ENCODE data around the gene TOB2. TPM values are rescaled to one million over a fixed set of nuclear protein-coding genes. Genes with fewer than 3 reads are reported as not detected.

TOB2 gene
- total and polyA plus RNA-seq, 9 of the 15 experiments (the other 6 are each of a cell fraction or from before 2014, with no cell fraction given) = 3.3 to 20.5 (median 7.3) TPM

- TF ChIP-seq, protein P1, sequence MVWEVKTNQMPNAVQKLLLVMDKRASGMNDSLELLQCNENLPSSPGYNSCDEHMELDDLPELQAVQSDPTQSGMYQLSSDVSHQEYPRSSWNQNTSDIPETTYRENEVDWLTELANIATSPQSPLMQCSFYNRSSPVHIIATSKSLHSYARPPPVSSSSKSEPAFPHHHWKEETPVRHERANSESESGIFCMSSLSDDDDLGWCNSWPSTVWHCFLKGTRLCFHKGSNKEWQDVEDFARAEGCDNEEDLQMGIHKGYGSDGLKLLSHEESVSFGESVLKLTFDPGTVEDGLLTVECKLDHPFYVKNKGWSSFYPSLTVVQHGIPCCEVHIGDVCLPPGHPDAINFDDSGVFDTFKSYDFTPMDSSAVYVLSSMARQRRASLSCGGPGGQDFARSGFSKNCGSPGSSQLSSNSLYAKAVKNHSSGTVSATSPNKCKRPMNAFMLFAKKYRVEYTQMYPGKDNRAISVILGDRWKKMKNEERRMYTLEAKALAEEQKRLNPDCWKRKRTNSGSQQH (CRISPR knock-in tag; IDR thresholded peaks at IDR 0.05) = no peak
- TF ChIP-seq POLR3G (IDR thresholded peaks at IDR 0.05; ENCODE audit: extremely low read depth, insufficient read length, insufficient replicate concordance) (no peak), RERE (CRISPR knock-in tag; IDR thresholded peaks at IDR 0.05; ENCODE audit: borderline replicate concordance) (no peak), BDP1 (IDR thresholded peaks at IDR 0.05; ENCODE audit: insufficient read depth, insufficient read length) (no peak), TAF15 (IDR thresholded peaks at IDR 0.05; ENCODE audit: low read depth, low read length) (no peak), XRCC4 (IDR thresholded peaks at IDR 0.05; ENCODE audit: extremely low read depth, insufficient read depth, insufficient read length) (no peak), ZNF395 (CRISPR knock-in tag; IDR thresholded peaks at IDR 0.05) (peak; percentile 58; the same call in 1 of the 2 replicates), ZNF224 (CRISPR knock-in tag; IDR thresholded peaks at IDR 0.05) (peak; percentile 28; the same call in 1 of the 2 replicates), CTBP1 (IDR thresholded peaks at IDR 0.05; ENCODE audit: borderline replicate concordance) (peak; percentile 73), DACH1 (IDR thresholded peaks at IDR 0.05; ENCODE audit: partially characterized antibody) (no peak), TARDBP (IDR thresholded peaks at IDR 0.05) (no peak), JUN (IDR thresholded peaks at IDR 0.05; ENCODE audit: borderline replicate concordance, low read depth, low read length) (0 out of 2 replicates have a peak, but pooled peaks have one; percentile 47), JUN (CRISPR knock-in tag; IDR thresholded peaks at IDR 0.05; ENCODE audit: borderline replicate concordance) (no peak), NCOA1 (IDR thresholded peaks at IDR 0.05; ENCODE audit: low read depth) (no peak), MTF1 (CRISPR knock-in tag; IDR thresholded peaks at IDR 0.05; ENCODE audit: borderline replicate concordance) (no peak), BRD9 (IDR thresholded peaks at IDR 0.05; ENCODE audit: low read depth, partially characterized antibody) (no peak), RAD21 (CRISPR knock-in tag; conservative IDR thresholded peaks at IDR 0.05 in 1 of 2, IDR thresholded peaks at IDR 0.05 in 1 of 2) (no peak), ZFP30 (CRISPR knock-in tag; IDR thresholded peaks at IDR 0.05; ENCODE audit: borderline replicate concordance) (no peak), ZNF766 (CRISPR knock-in tag; conservative IDR thresholded peaks at IDR 0.05) (no peak)
These were observed at the start of gene TOB2 (continued) for GRCh38 chr22:41446639-41447434.

Data from K562 (cell line).